ENCODE measurements around the gene HECW1.

GRCh38 chr7:43198599-43199090, 86.2 kb downstream of the HECW1 start:
- TF ChIP-seq EZH2 (IDR thresholded peaks at IDR 0.05; ENCODE audit: insufficient read depth, poor library complexity, severe bottlenecking) (no peak), EZH2phosphoT487 (IDR thresholded peaks at IDR 0.05; ENCODE audit: insufficient read depth, low read depth) (no peak)
